SK-N-DZ (cell line): ENCODE results near the gene TTC38.
"Not testable (repeated sequence)": the region's sequence is repeated elsewhere in the genome, so short reads cannot be mapped to it uniquely, and the experiment has no call there.

ENCODE experiments used
- DNase-seq: peaks from one replicate; pipeline ENCODE4 v3.0.0-alpha.2; 2015; ENCODE audit warnings: low spot score

Gene TTC38

GRCh38 chr22:46295277-46295971 is 27.6 kb downstream of the TTC38 start:
- DNase-seq, result no peak

DNA sequence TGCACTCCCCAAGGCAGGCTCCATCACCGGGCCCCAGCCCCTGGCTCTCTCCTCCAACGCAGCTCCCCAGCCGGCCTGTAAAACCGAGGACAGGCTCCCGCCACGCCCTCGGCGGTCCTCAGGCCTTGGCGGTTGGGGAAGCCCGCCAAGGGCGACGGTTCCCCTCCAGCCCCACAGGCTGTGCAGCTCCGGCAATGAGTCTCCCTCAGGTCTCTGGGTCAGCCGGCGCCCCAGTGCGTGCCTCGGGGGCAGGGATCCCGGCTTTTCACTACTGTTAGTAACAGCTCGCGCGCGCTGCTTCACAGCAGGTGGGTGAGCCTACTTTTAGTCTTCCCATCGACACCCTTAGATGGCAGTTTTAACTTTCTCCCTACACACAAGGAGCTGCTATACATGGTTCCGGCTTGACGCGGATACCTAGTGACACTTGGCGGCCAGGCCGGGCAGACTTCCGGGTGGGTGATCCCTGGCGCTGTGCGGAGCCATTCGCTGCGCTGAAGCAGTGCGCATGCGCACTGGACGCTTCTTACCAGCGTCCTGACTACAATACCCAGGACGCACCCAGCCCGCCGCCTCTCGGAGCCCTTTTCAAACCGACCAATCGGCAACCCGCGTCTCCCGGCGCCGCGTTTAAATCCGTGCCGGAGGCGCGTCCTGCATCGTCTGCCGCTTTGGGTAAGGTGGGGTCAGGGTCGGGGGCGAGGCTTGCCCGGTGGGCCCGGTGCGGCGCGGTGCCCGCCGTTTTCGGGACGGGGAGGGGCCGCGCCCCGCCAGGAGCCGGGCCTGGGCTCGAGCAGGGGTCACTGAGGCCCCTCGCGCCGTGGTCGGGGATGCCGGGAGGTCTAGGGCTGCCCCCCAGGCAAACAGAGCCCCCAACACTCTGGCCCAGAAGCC is 28.7 kb downstream of the TTC38 start, which contains the start of gene GTSE1:
Gene GTSE1 (plus strand): TSS at position 614 of the 894 bp plus-strand sequence. CDS start 531 bp downstream, outside the sequence.
- peak; percentile 98 for DNase-seq

GRCh38 chr22:46297151-46297812 is 29.5 kb downstream of the TTC38 start:
- DNase-seq, result peak; percentile 41

- no peak for DNase-seq
Measured at GRCh38 chr22:46299101-46299500, 31.3 kb downstream of the TTC38 start.

GRCh38 chr22:46300491-46300890 is 32.7 kb downstream of the TTC38 start:
- no peak for DNase-seq

GRCh38 chr22:46303347-46303965 is 35.6 kb downstream of the TTC38 start:
- DNase-seq, result no peak

DNA sequence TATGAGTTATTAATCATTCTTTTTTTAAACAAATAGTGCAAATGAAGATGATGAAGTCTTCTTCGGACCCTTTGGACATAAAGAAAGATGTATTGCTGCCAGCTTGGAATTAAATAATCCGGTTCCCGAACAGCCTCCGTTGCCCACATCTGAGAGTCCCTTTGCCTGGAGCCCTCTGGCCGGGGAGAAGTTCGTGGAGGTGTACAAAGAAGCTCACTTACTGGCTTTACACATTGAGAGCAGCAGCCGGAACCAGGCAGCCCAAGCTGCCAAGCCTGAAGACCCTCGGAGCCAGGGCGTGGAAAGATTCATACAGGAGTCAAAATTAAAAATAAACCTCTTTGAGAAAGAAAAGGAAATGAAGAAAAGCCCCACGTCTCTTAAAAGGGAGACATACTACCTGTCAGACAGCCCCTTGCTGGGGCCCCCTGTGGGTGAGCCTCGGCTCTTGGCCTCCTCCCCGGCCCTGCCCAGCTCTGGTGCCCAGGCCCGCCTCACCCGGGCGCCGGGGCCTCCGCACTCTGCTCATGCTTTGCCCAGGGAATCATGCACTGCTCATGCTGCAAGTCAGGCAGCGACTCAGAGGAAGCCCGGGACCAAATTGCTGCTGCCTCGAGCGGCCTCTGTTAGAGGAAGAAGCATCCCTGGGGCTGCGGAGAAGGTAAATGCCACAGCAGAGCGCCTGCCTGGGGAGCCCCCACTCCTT is 40.6 kb downstream of the TTC38 start:
- DNase-seq, result no peak

- DNase-seq, result no peak
Measured at GRCh38 chr22:46309526-46310085, 41.8 kb downstream of the TTC38 start.

DNA sequence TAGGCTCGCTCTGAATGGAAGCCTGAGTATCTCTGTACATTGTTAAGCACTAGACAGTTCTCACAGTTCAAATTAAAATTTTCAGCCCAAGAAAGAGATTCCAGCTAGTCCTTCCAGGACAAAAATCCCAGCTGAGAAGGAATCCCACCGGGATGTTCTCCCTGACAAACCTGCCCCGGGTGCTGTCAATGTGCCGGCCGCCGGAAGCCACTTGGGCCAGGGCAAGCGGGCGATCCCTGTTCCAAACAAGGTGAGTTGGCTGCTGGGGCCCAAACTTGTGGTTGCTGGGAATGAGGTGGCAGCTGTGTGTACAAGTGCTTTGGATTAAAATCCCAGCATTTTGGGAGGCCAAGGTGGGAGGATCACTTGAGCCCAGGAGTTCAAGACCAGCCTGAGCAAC is 44.2 kb downstream of the TTC38 start:
- no peak for DNase-seq

DNA sequence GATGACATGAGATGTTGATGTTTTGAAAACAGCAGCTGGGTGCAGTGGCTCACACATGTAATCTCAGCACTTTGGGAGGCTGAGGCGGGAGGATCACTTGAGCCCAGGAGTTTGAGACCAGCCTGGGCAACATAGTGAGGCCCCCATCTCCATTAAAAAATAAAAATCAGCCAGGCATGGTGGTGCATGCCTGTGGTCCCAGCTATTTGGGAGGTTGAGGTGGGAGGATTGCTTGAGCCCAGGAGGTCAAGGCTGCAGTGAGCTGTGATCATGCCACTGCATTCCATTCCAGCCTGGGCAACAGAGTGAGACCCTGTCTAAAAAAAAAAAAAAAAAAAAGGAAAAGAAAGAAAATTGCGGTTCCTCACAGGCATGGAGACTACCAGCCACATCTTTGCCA is 45.0 kb downstream of the TTC38 start:
- DNase-seq, result not testable (repeated sequence)

DNA sequence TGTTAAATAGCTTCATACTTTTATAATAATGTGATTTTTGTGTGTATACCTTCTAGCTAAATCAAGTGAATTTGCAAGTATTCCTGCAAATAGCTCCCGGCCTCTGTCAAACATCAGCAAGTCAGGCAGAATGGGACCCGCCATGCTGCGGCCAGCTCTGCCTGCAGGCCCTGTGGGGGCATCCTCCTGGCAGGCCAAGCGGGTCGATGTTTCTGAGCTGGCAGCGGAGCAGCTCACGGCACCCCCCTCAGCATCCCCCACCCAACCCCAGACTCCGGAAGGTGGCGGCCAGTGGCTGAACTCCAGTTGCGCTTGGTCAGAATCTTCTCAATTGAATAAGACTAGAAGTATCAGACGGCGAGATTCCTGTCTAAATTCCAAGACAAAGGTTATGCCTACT is 48.2 kb downstream of the TTC38 start:
- DNase-seq, result no peak

- DNase-seq, result no peak
Measured at GRCh38 chr22:46317646-46318045, 49.8 kb downstream of the TTC38 start.

DNA sequence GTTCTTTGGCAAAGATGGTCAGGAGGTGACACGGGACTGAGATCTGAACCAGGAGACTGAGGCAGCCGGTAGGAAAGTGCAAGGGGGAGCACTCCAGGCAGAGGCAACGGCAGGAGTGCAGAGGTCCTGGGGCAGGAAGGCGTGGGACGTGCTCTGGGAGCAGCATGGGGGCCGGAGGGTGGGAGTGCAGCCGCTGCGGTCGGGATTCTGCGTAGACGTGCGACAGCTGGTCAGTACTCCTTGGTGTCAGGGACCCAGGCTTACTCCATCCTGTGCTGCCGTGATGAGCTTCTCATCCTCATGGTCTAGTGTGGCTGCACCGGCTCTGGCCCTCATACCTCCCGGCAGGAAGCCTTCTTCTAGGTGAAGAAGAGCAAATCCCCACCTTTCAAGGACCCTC is 50.8 kb downstream of the TTC38 start:
- no peak for DNase-seq

DNA sequence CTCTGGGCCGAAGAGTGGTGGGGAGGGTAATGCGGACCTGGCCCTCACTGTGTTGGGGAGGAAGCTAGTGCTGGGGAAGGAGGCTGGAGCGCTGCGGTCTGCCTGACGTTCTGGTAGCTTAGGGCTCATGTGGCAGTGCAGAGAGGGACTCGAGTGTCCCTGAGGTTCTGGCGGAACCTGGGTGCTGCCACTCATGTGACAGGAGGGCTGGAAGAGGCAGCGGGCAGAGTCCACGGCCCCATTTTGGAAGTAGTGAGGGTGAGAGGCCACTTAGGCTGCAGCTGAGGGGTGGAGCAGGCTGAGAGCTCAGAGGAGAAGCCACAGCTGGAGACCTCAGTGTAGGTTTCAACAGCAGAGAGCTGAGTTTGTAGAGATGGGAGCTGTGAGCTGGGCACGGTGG is 51.5 kb downstream of the TTC38 start:
- DNase-seq, result no peak

DNA sequence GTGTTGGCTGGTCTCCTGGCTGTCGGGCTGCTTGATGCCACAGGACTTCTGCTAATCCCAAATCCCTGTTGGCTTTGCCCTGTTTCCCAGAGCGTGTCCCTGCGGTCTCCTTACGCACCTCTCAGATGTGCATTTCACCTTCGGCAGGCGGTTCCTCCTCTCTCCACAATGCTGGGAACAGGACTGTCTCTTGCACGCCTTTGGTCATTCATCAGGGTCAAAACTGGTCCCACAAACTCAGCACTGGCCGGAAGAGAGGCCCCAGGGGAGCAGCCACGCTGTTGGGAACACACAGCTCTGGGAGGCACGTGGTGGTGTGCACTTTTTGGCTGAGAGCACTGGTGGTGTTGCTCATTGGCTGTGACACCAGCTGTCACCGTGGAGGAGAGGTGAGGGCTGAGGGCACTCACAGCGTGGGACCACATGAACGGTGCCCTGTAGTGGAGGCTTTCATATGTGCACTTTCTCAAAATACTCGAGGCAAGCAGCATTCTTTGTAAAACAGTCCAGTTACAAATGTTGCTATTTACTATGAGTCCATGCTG is 52.4 kb downstream of the TTC38 start:
- no peak for DNase-seq

GRCh38 chr22:46320716-46321386 is 53.0 kb downstream of the TTC38 start:
- DNase-seq, result no peak

- DNase-seq, result no peak
Measured at GRCh38 chr22:46322711-46323110, 54.9 kb downstream of the TTC38 start.

DNA sequence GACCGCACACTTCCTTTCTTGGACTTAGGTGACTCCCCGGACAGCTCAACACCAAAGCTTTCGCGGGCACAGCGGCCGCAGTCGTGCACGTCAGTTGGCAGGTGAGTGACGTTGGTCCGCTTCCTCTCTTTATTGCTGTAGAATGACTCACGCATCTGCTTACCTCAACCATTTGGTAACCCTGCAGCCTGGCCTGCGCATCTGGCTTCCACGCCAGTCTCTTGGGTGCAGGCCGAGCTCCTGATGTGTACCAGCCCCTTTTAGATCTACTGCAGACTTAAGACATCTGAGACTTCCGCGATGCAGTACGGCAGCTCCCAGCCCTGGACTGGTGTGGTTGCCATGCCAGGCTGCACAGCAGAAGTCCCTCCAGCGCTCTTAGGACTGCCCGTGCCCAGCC is 55.4 kb downstream of the TTC38 start:
- no peak for DNase-seq

GRCh38 chr22:46326066-46326680 is 58.4 kb downstream of the TTC38 start:
- DNase-seq, result no peak
